Myometrial cell (primary cell): ENCODE data around the gene WASF2. TPM values are rescaled to one million over a fixed set of nuclear protein-coding genes. Genes with fewer than 3 reads are reported as not detected.

Source experiments
- total RNA-seq: library from RNA; depleted of rRNA; stranded (reverse); fragments of >200 nt; gene quantifications from 2 replicates; pipeline ENCODE4 v1.2.3, GENCODE V29; 2015

The WASF2 gene, protein sequence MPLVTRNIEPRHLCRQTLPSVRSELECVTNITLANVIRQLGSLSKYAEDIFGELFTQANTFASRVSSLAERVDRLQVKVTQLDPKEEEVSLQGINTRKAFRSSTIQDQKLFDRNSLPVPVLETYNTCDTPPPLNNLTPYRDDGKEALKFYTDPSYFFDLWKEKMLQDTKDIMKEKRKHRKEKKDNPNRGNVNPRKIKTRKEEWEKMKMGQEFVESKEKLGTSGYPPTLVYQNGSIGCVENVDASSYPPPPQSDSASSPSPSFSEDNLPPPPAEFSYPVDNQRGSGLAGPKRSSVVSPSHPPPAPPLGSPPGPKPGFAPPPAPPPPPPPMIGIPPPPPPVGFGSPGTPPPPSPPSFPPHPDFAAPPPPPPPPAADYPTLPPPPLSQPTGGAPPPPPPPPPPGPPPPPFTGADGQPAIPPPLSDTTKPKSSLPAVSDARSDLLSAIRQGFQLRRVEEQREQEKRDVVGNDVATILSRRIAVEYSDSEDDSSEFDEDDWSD
- total RNA-seq = 21.9 and 26.4 TPM in 2 replicates

GRCh38 chr1:27489973-27490741 lies at the start of gene WASF2:
Gene WASF2, minus strand, starts transcription at chr1:27490167. Its CDS starts 61,277 bp downstream, at chr1:27428890.

GRCh38 chr1:27392096-27392777 lies 97.7 kb downstream of the WASF2 start, which contains the start of gene GPR3:
Gene GPR3, plus strand, starts transcription at chr1:27392622. Its CDS starts 1,177 bp downstream, at chr1:27393799.

GRCh38 chr1:27383039-27383605 lies 106.8 kb downstream of the WASF2 start, which contains the start of gene CD164L2:
Gene CD164L2, minus strand, starts transcription at chr1:27383333. Its CDS starts 94 bp downstream, at chr1:27383239.

GRCh38 chr1:27374362-27375086 lies 115.4 kb downstream of the WASF2 start, which contains the start of gene FCN3:
Gene FCN3, minus strand, starts transcription at chr1:27374824. Its CDS starts 6 bp downstream, at chr1:27374818.

DNA sequence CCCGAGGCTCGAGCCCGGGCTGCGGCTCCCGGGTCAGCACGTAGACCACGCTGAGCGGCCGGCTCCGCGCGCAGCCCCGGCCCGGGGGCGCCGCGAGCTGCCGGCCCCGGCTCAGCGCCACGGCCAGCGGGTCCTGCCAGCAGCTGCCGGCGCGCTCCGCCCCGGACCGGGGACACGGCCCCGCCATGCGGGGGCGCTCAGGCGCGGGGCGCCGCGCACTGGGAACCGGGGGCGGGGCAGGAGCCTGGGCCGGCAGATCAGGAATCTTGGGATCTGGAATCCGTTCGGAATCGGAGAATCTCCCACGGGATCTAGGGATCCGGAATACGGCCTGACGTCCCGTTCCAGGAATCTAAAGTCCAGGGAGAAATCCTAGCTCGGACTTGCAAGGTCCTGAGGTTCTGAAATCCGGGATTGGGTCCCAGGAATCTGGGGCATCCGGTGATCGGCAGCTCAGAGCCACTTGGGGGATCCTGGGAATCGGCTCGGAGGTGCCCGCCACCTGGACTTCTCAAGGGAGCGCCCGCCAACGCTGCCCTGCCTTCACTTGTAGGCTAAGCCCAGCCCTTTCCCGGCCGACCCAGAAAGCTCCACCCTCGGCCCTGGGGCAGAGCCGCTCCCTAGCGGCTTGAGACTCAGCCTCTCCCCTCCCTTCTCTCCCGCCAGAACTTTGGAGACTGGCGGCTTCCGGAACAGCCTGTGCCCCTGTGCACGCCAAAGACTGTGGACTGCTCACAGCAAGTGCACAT lies 123.4 kb downstream of the WASF2 start, which contains the start of gene MAP3K6:
TSS of gene MAP3K6 (minus strand) at position 551 of the 749 bp plus-strand sequence. CDS start at position 187, 364 bp downstream.

Other genes with a start within 250 kb of the WASF2 start
- gene TMEM222, start 168.0 kb downstream of the WASF2 start, total RNA-seq = 27.6 and 32.3 TPM in 2 replicates
- gene SYTL1, start 148.1 kb downstream of the WASF2 start, total RNA-seq = 2.8 TPM in 1 of 2 replicates, not detected in the other
- 21.4 and 34.9 TPM in 2 replicates for gene MAP3K6, start 123.2 kb downstream of the WASF2 start, total RNA-seq
- not detected in 2 replicates for gene FCN3, start 115.3 kb downstream of the WASF2 start, total RNA-seq
- gene CD164L2, start 106.8 kb downstream of the WASF2 start, total RNA-seq = not detected in 2 replicates
- gene GPR3, start 97.5 kb downstream of the WASF2 start, total RNA-seq = 0.18 and 0.86 TPM in 2 replicates
- gene AHDC1, start 114.0 kb upstream of the WASF2 start, total RNA-seq = 7.8 and 9.2 TPM in 2 replicates
- gene FGR, start 145.0 kb upstream of the WASF2 start, total RNA-seq = 0.29 TPM in 1 of 2 replicates, not detected in the other
- gene IFI6, start 182.0 kb upstream of the WASF2 start, total RNA-seq = 30.8 and 57.9 TPM in 2 replicates
- 5.5 and 11.2 TPM in 2 replicates for gene FAM76A, start 235.8 kb upstream of the WASF2 start, total RNA-seq